ENCODE data around the gene DSCAML1. TPM values are rescaled to one million over a fixed set of nuclear protein-coding genes. Genes with fewer than 3 reads are reported as not detected.
A peak's percentile ranks its signal among the peaks of the same experiment; 100 is the strongest.

The DSCAML1 gene
- total RNA-seq, 2 experiments from 2014 or later: 0.13 to 0.29 TPM

DNA sequence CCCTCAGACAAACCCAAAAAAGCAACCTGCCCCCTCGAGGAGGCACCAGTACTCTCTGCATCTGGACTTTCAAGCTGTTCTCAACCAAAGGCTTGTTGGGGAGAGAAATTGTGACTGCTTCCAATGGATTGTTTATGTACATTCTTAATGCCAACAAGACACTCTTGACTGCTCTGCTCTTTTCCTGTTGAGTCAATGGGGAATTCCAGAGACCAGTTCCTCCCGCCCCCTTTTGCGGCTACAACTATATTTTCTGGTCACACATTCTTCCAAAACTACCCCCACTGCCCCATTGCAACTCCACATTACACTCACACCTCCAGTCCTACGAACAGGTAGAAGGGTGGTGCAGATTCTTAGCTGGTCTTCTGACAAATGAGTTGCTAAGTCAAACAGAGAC is 187.0 kb downstream of the DSCAML1 start:
- ChIA-PET POLR2A (no interaction called here), CTCF (interaction anchor here (2.4 kb wide), 1 partner anchor 184 kb away, joined by 8 read pairs; no protein-coding TSS in a partner anchor)
- H3K27ac Mint-ChIP-seq: no peak overlapping the region

GRCh38 chr11:117607449-117607848 is 189.6 kb downstream of the DSCAML1 start:
- Mint-ChIP-seq H3K27ac (no peak overlapping the region), H3K27me3 (no peaks in the 10 kb centered on the region), H3K9me3 (no peaks in the 10 kb centered on the region), H3K4me3 (no peak overlapping the region), H3K36me3 (ENCODE audit: low read depth) (no peaks in the 10 kb centered on the region), H3K4me1 (ENCODE audit: low read depth) (peaks cover 20% of the 10 kb centered on the region)
- ATAC-seq (no peak), DNase-seq (no peak)
- intact Hi-C loops (cut with micrococcal nuclease): no loop called here
- ChIA-PET CTCF (interaction anchor here (1.5 kb wide), 1 partner anchor 181 kb away, joined by 4 read pairs; no protein-coding TSS in a partner anchor), POLR2A (no interaction called here)
- TF ChIP-seq CTCF (IDR thresholded peaks at IDR 0.05): no peak

More for the DNA sequence above, 187.0 kb downstream of the DSCAML1 start:
- intact Hi-C loops (cut with micrococcal nuclease): no loop called here
- no peaks in the 10 kb centered on the region for H3K36me3 Mint-ChIP-seq (ENCODE audit: low read depth)
- no peak for TF ChIP-seq CTCF (IDR thresholded peaks at IDR 0.05)
- H3K4me3 Mint-ChIP-seq: no peak overlapping the region
- no peaks in the 10 kb centered on the region for H3K9me3 Mint-ChIP-seq
- DNase-seq: peak; percentile 57
- ATAC-seq: peak; percentile 40
- H3K27me3 Mint-ChIP-seq: peaks cover 8% of the 10 kb centered on the region
- peaks cover 20% of the 10 kb centered on the region for H3K4me1 Mint-ChIP-seq (ENCODE audit: low read depth)

DNA sequence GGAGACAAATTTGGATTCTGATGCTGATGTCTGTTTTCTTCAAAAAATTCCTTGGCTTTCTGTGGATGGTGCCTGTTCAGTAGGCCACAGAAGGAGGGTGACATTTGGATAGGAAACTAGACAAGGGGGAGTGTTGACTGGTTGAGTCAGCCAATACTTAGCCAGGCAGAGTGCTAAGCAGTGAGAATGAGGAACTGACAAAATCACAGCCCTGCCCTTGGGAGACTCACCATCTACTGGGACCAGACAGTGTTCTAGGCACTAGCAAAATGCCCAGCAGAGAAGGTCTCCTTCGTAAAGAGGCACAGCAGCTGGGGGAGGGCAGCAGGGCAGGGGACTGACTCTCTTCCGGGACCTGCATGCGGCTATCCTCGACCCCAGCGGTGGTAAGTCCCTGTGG is 190.2 kb downstream of the DSCAML1 start:
- no peaks in the 10 kb centered on the region for H3K27me3 Mint-ChIP-seq
- ATAC-seq (peak; percentile 77), DNase-seq (peak; percentile 11)
- no peaks in the 10 kb centered on the region for H3K36me3 Mint-ChIP-seq (ENCODE audit: low read depth)
- H3K9me3 Mint-ChIP-seq: no peaks in the 10 kb centered on the region
- intact Hi-C loops (cut with micrococcal nuclease): no loop called here
- H3K4me1 Mint-ChIP-seq (ENCODE audit: low read depth): peaks cover 20% of the 10 kb centered on the region
- POLR2A ChIA-PET: no interaction called here
- CTCF ChIA-PET: interaction anchor here (1.5 kb wide), 1 partner anchor 181 kb away, joined by 4 read pairs; no protein-coding TSS in a partner anchor
- TF ChIP-seq CTCF (IDR thresholded peaks at IDR 0.05): no peak
- no peak overlapping the region for H3K27ac Mint-ChIP-seq
- no peak overlapping the region for H3K4me3 Mint-ChIP-seq

- no peaks in the 10 kb centered on the region for H3K36me3 Mint-ChIP-seq (ENCODE audit: low read depth)
- ChIA-PET POLR2A (no interaction called here), CTCF (interaction anchor here (2.8 kb wide), 1 partner anchor 15 kb away, joined by 9 read pairs; no protein-coding TSS in a partner anchor)
- peak; percentile 91 for ATAC-seq
- TF ChIP-seq CTCF (IDR thresholded peaks at IDR 0.05): no peak
- DNase-seq: peak; percentile 41
- H3K27me3 Mint-ChIP-seq: no peaks in the 10 kb centered on the region
- H3K9me3 Mint-ChIP-seq: no peaks in the 10 kb centered on the region
- intact Hi-C loops (cut with micrococcal nuclease): no loop called here
- no peak overlapping the region for H3K27ac Mint-ChIP-seq
- no peak overlapping the region for H3K4me3 Mint-ChIP-seq
- H3K4me1 Mint-ChIP-seq (ENCODE audit: low read depth): peaks cover 20% of the 10 kb centered on the region
Measured at GRCh38 chr11:117606211-117606610, 190.8 kb downstream of the DSCAML1 start.

GRCh38 chr11:117605331-117605730 is 191.7 kb downstream of the DSCAML1 start:
- no peak overlapping the region for H3K27ac Mint-ChIP-seq
- DNase-seq (no peak), ATAC-seq (no peak)
- no peaks in the 10 kb centered on the region for H3K27me3 Mint-ChIP-seq
- H3K9me3 Mint-ChIP-seq: no peaks in the 10 kb centered on the region
- intact Hi-C loops (cut with micrococcal nuclease): no loop called here
- H3K4me1 Mint-ChIP-seq (ENCODE audit: low read depth): peaks cover 20% of the 10 kb centered on the region
- H3K4me3 Mint-ChIP-seq: no peak overlapping the region
- TF ChIP-seq CTCF (IDR thresholded peaks at IDR 0.05): no peak
- CTCF ChIA-PET: interaction anchor here (2.8 kb wide), 1 partner anchor 16 kb away, joined by 9 read pairs; no protein-coding TSS in a partner anchor
- POLR2A ChIA-PET: no interaction called here
- H3K36me3 Mint-ChIP-seq (ENCODE audit: low read depth): no peaks in the 10 kb centered on the region
